ENCODE measurements around the gene GPT2.
A peak's percentile ranks its signal among the peaks of the same experiment; 100 is the strongest.

GPT2 gene

GRCh38 chr16:46898006-46898405, 13.8 kb downstream of the GPT2 start:
- DNase-seq (ENCODE audit: low read depth), result no peak

GRCh38 chr16:46899443-46900143, 15.4 kb downstream of the GPT2 start:
- DNase-seq (ENCODE audit: low read depth), result no peak

DNA sequence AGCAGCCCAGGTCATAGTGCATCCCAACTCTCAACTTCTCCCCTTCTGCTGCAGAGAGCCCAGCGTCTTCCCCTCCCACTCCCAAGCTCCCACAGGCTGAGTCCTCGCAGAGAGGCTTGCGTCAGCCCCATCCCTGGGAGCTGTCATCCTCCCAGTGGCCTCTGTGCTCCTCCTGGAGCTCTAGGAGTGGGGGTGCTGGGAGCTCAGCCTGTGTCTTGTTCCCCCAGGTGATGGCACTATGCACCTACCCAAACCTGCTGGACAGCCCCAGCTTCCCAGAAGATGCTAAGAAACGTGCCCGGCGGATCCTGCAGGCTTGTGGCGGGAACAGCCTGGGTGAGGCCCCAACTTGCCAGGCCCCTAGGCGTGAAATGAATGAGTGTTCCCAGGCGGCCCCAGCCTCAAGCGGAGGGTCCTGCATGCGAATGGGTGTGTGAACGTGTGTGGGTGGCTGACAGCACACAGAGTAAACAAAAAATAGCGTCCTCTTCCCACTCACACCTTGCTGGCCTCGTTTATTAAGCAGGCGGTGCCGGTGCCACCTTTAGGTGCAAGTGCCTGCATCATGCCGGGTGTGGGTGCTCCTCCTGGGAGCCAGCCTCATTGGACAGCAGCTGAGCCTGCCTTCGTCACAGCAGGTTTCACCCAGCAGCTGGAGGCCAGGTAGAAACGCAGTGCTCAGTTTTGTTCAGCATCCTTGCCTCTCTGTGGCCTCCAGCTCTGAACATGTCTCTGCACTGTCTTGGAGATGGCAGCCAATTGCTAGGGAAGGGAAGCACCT, 16.5 kb downstream of the GPT2 start:
- DNase-seq (ENCODE audit: low read depth), result no peak

GRCh38 chr16:46901709-46902108, 17.5 kb downstream of the GPT2 start:
- DNase-seq (ENCODE audit: low read depth), result no peak

DNA sequence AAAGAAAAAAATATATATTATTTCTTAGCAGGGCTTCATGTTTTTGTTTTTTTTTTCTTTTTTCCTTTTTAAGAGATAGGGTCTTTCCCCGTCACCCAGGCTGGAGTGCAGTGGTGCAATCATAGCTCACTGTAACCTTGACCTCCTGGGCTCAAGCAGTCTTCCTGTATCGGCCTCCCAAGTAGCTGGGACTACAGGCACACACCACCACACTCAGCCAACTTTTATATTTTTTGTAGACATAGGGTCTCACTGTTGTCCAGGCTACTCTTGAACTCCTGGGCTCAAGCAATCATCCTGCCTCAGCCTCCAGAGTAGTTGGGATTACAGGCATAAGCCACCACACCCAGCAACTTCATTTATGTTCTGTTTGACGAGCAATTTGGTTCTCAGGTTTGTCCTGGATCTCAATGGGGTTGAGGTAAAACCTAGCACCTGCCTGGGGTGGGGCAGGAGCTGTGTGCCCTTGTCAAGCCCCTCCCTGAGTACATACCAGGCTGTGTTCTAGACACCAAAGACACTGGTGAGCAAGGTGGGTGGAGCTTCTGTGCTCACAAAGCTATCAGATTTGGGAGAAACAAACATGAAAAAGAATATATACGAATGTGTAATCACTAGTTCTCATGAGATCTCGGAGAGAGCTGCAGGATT, 19.2 kb downstream of the GPT2 start:
- DNase-seq (ENCODE audit: low read depth), result no peak

DNA sequence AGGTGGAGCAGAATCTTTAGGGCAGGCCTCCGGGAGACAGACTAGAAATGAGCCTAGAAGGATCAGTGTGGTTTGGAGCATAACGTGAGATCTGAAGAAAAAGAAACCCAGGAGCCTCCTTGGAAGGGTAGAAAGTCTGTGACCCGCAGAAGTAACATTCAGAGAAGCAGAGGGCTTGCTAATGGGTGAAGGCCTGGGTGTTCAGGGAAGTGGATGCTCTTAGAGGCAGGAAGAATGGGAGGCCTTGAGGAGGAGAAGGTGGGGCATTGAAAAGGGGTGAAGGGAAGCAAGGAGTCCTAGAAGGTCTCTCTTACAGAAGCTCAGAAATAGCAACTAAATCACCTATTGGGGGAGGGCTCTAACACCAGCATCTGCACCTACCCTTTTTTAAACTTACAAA, 20.3 kb downstream of the GPT2 start:
- no peak for DNase-seq (ENCODE audit: low read depth)

- DNase-seq (ENCODE audit: low read depth), result no peak
These were observed 22.3 kb downstream of the GPT2 start for GRCh38 chr16:46906360-46907060.

DNA sequence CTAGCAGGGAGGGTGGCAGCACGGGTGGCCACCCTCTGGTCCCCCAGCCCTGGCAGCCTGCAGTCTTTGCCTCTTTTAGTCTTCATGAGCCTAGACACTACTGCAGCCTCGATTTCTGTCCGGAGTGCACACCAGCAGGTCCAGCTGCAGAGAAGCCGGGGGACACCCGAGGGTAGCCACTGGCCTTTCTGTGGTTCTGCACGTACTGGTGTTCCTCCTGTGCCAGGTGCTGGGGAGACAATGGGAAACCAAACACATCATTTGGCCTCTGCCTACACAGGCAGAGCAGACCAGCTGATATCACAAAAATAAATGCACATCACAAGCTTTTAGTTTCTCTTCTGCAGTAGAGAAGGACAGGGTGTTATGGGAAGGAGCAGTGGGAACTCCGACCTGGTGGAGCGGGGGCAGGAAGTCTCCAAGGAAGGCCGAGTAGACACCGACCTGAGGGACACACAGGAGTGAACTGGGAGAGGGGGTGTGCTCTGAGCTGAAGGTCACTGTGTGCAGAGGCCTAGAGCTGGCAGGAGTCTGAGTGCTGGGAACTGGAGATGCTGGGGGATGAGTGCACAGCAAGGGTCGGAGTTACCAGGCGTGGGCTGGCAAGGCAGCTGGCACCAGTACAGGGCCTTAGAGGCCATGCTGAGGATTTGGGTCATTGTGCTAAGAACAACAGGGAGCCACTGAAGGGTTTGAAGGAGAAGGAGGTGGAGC, 23.1 kb downstream of the GPT2 start:
- no peak for DNase-seq (ENCODE audit: low read depth)

DNA sequence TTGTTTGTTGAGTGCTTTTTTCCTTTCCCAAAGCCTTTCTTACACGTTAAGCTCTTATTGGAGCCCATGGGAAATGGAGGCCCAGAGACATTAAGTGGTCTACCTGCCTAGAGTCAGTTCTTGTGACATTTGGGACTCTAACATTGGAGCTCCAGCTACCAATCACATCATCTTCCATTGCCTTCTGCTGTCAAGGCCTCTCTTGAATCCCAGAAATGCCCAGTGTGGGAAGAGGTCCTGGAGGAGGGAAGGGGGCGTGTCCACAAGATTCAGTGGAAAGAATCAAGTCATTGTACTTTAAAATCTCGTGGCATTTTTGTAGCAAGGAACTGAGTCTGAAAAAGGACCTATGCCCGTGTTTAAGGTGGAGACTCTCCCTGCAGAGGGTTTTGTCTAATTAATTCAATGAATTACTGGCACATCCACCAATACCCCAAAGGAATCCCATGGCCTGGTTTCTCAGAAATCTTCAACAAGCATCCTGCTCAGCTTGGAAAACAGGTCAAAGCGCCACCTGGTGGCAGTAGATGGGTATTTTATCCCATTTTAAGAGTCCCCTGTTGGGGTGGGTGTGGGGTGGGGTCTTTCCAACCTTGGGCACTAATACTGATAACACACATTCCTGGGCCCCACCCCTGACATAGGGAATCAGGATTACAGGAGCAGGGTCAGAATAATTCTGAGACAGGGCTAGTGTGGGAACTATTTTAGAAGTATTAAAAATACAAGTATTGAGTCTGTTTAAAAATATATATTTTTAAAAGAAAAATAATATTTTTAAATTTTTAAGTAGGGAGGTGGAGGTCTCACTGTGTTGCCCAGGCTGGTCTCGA, 24.6 kb downstream of the GPT2 start:
- DNase-seq (ENCODE audit: low read depth), result peak; percentile 36

- DNase-seq (ENCODE audit: low read depth), result no peak
These were observed 26.9 kb downstream of the GPT2 start for GRCh38 chr16:46911038-46911437.

DNA sequence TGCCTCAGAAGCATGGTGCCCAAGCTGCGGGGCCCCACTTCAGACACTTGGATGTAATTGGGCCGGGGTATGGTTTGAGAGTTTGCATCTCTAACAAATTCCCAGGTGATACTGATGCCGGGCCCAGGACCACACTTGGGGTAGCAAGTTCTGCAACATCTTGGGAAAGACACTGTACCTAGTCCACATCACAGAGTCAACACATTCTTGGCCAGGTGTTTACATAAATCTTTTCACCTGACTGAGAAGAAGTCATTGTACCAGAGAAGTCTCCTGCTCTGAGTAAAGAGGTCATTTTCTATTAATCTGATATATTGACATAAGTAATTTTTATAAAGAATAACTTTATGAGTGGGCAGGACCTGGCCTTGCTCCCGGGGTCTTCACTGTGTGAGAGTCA, 27.5 kb downstream of the GPT2 start:
- no peak for DNase-seq (ENCODE audit: low read depth)

DNA sequence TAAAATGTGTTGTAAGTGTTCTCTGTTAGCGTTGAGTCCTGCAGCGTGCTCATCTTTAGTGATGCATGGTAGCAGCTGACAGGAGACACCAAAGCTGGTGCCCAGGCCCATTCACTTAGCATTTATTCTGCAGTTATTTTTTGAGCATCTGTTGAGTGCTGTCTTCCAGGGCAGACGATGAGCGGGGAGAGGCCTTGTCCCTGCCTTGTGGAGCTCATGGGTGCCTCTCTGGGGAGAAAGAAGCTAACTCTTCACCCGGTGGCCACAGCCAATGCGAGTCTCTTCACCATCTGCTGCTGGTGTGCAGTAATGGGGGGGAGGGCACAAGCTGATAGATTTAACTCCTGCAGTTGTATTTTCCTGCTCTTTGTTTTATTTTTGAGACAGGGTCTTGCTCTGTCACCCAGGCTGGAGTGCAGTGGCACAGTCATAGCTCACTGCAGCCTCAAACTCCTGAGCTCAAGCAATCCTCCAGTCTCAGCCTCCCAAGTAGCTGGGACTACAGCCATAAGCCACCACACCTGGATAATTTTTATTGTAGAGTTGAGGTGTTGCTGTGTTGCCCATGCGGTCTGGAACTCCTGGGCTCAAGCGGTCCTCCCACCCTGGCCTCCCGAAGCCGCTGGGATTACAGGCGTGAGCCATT, 30.5 kb downstream of the GPT2 start:
- no peak for DNase-seq (ENCODE audit: low read depth)

DNA sequence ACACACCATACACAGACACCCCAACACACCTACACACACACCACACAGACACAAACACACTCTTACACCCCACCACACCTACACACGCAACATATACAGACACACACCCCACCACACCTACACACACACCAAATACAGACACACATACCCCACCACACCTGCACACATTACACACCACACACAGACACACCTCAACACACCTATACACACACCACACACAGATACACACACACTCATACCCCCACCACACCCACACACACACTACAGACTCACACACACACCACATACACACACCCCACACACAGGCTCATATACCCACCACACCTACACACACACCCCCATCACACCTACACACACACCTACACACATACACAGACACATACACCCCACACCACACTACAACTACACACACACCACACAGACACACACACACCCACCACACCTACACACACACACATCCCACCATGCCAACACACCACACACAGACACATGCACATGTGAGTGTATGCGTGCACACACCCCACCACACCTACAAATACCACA, 31.4 kb downstream of the GPT2 start:
- DNase-seq (ENCODE audit: low read depth), result no peak

DNA sequence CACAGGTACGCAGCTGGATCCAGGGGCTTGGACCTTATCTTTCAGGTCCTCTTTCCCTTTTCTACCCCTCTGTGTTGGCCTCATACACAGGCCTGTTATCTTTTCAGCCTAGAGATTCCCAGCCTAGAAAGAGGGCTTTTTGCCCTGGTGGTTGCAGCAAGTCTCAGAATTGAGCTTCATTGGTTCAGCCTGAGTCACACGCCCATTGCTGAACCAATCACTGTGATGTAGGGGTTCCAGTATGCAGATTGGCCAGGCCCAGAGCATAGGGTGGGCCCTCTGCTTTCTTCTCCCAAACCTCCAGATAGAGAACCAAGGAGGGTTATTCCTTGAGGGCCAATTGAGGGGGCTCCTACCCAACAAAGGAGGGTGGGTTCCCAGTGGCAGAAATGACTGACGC, 32.8 kb downstream of the GPT2 start:
- no peak for DNase-seq (ENCODE audit: low read depth)

GRCh38 chr16:46918400-46918799, 34.2 kb downstream of the GPT2 start:
- DNase-seq (ENCODE audit: low read depth), result no peak

GRCh38 chr16:46918905-46919792, 35.0 kb downstream of the GPT2 start:
- DNase-seq (ENCODE audit: low read depth), result no peak

DNA sequence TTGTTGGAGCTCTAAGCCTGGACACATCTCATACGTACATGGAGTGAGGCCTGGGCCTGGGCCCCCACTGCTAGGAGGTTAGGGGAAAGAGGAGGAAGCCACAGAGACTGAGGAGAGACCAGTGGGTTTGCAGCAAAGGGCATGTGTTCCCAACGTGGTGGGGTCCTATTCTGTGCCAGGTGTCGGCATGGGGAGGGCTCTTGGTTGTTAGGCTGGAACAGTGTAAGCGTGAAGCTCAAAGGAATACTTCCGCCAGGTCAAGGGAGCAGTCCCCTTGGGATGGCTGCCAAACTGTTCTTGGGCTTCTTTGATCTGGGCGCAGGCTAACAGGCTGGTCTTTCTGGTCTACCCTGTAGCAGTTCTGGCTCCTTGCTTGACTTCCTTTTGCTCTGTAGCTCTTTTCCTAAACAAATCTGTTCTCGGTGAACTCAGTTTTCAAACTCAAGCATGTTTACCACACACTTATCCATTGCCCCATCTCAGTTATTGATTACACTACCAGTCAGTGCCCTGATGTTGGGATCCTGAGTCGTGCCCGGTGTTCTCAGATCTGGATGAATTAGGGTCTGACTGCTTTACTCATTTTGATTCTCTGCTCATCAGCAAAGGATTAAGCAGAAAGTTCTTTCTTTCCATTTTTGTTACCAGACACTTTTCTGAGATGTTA, 36.4 kb downstream of the GPT2 start:
- no peak for DNase-seq (ENCODE audit: low read depth)

DNA sequence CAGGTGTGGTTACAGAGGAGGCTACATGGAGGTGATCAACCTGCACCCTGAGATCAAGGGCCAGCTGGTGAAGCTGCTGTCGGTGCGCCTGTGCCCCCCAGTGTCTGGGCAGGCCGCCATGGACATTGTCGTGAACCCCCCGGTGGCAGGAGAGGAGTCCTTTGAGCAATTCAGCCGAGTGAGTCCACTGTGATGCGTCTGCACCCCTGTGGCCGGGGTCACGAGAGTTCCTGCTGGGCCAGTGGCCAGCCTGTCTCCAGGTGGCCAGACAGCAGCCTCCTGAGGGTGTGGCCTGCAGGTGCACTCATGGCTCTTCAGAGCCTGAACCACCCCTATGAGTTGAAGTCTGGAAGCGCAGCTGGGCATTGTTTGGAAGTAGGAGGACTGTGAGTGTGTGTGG, 38.1 kb downstream of the GPT2 start:
- DNase-seq (ENCODE audit: low read depth), result no peak

All from activated T-cell treated with anti-CD3 and anti-CD28 coated beads for 48 hours (primary cell).